Type B pancreatic cell (in vitro differentiated cells): Measurements from ENCODE around the gene RAB30. TPM values are rescaled to one million over a fixed set of nuclear protein-coding genes. Genes with fewer than 3 reads are reported as not detected.

Experiments
- DNase-seq: peaks from one replicate; pipeline ENCODE4 v3.0.0; 2021; ENCODE audit warnings: mixed read lengths; ENCODE audit not compliant: unreplicated experiment; ENCODE audit errors: extremely low spot score
- H3K27ac Mint-ChIP-seq: 2 replicates; pipeline ENCODE4 v1.8.0; 2021; ENCODE audit warnings: mild to moderate bottlenecking, mixed read lengths
- H3K27me3 Mint-ChIP-seq: 2 replicates; pipeline ENCODE4 v1.8.0; 2021; ENCODE audit warnings: mixed read lengths
- H3K36me3 Mint-ChIP-seq: 2 replicates; pipeline ENCODE4 v1.8.0; 2021; ENCODE audit warnings: mixed read lengths
- H3K4me1 Mint-ChIP-seq: one replicate; pipeline ENCODE4 v1.8.0; 2021; ENCODE audit warnings: mixed read lengths; ENCODE audit not compliant: unreplicated experiment
- H3K4me3 Mint-ChIP-seq: 2 replicates; pipeline ENCODE4 v1.8.0; 2021; ENCODE audit warnings: mild to moderate bottlenecking, mixed read lengths
- H3K9me3 Mint-ChIP-seq: 2 replicates; pipeline ENCODE4 v1.8.0; 2021; ENCODE audit warnings: mixed read lengths
- CTCF ChIP-seq: fragments of 200-600 bp; sonication (generic); conservative IDR thresholded peaks from 2 replicates; pipeline ENCODE4 v1.5.0; 2021; ENCODE audit warnings: antibody characterized with exemption, mild to moderate bottlenecking
- total RNA-seq: library from RNA; stranded (reverse); gene quantifications from 2 replicates; pipeline ENCODE4 v1.2.1, GENCODE V29; 2021; ENCODE audit warnings: low replicate concordance

RAB30 gene
- total RNA-seq, 1 donor from 2014 or later = 13.8 TPM

DNA sequence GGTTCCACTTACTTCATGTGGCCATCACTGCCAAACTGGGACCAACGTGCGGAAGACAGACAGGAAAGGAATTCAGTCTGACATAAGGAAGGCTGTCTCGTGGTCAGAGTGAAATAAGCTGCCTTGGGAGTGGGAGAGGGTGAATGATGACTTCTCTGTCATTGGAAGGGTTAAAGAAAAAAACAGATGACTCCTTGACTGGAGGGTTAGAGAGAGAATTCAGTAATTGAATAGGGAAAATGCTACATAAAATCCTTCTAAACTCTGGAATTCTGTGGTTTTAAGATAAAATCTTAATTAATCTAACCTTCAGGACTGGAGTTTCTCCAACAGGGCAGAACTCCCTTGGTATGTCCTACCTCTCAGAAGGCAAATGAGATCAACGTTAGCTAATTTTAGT is 33.8 kb downstream of the RAB30 start:
- no peak for DNase-seq
- Mint-ChIP-seq H3K27ac (no peak overlapping the region), H3K4me3 (no peak overlapping the region), H3K9me3 (peaks cover 4% of the 10 kb centered on the region), H3K36me3 (no peaks in the 10 kb centered on the region), H3K27me3 (no peaks in the 10 kb centered on the region), H3K4me1 (peaks cover 43% of the 10 kb centered on the region)
- no peak for TF ChIP-seq CTCF

- Mint-ChIP-seq H3K4me3 (peak overlapping the region; percentile 2), H3K27me3 (no peaks in the 10 kb centered on the region), H3K4me1 (peaks cover 43% of the 10 kb centered on the region), H3K9me3 (peaks cover 4% of the 10 kb centered on the region), H3K27ac (no peak overlapping the region), H3K36me3 (no peaks in the 10 kb centered on the region)
- TF ChIP-seq CTCF = no peak
- no peak for DNase-seq
These were observed 35.0 kb downstream of the RAB30 start for GRCh38 chr11:83036701-83037100.

DNA sequence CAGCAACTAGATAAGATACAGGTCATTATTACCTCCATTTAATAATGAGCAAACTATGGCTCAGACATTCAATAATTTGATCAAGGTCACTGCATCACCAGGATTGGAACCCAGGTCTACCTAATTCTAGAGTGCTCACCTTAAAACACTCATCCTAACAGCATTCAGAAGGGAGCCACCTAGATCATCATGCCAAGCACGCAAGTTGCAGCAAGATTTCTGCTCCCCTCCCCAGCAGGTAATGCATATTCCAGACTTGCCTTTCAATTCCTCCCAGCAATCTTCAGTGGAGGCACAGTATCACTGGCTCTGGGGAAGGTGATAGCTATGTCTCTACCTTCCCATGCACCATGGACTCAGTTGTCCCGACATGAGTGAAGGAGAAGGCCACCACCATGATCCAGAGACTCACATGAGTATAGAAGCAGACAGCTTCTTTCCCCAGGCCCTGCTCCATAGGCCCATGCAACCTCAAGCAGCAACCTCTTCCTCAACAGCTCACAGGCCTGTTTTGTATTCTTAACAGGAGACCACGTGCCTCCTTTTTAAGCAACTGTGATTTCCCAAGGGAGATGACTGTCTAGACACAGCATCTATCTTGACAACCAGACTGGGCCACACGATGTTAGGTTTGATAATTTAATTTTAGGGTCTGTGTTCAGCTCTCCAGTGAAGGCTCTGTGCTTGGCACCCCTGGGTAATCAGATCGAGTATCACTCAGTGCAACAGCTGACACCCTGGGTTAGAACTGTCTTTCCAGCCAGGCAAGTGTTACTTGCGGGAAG is 36.4 kb downstream of the RAB30 start:
- H3K27me3 Mint-ChIP-seq = no peaks in the 10 kb centered on the region
- no peak for DNase-seq
- H3K36me3 Mint-ChIP-seq = peaks cover 4% of the 10 kb centered on the region
- peaks cover 39% of the 10 kb centered on the region for H3K4me1 Mint-ChIP-seq
- no peak overlapping the region for H3K4me3 Mint-ChIP-seq
- no peak for TF ChIP-seq CTCF
- H3K9me3 Mint-ChIP-seq = peaks cover 4% of the 10 kb centered on the region
- no peak overlapping the region for H3K27ac Mint-ChIP-seq

DNA sequence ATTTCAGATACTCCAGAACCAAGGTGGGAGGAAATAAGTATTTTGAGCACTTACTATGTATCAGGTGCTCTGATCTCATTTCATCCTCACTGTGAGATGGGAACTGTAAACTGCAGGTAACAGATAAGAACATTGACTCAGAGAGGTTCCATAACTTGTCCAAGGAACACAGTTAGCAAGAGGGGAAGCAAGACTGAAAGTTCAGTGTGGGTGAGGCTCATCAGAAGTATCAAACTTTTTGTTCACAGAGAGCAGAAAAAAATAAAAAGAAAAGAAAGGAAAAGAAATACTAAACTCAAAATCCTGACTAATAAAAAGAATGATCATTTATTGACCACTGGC is 37.1 kb downstream of the RAB30 start:
- H3K36me3 Mint-ChIP-seq = peaks cover 4% of the 10 kb centered on the region
- H3K27me3 Mint-ChIP-seq = no peaks in the 10 kb centered on the region
- no peak for DNase-seq
- H3K4me1 Mint-ChIP-seq = peaks cover 35% of the 10 kb centered on the region
- TF ChIP-seq CTCF = no peak
- peak overlapping the region; percentile 69 for H3K27ac Mint-ChIP-seq
- H3K4me3 Mint-ChIP-seq = peak overlapping the region; percentile 76
- peaks cover 4% of the 10 kb centered on the region for H3K9me3 Mint-ChIP-seq

DNA sequence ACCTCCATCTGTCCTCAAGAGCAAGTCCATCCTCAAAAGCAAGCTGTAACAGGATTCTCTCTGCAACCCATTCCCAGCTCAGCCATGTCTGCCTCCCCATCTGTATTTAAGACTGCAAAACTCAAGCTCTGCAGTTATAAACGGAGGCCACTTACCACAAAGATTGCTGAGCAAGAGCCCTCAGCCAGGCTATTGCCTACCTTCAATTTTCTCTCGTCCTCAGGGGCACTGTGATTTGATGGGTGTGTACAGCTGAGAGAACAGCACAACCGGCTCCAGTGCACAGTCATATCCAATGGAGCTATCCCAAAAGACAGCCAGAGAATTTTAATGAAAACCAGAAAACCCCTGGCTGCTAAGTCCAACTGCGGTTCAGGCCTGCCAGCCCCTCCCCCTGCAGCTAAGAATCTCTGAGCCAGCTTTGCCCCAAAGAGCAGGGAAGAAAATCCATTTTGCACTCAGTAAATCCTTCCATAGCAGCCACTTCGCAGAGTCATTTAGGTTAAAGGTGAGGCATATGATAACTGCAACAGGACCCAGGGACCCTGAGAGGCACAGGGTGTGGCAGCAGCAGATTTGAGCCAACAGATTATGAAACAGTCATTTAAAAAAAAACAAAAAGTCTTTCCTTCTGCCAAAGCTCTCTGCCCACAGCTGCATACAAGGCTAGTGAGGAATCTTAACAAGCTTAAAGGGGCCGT is 37.6 kb downstream of the RAB30 start:
- no peak for TF ChIP-seq CTCF
- Mint-ChIP-seq H3K4me3 (peak overlapping the region; percentile 76), H3K27me3 (no peaks in the 10 kb centered on the region), H3K4me1 (peaks cover 35% of the 10 kb centered on the region), H3K9me3 (peaks cover 4% of the 10 kb centered on the region), H3K36me3 (peaks cover 4% of the 10 kb centered on the region), H3K27ac (peak overlapping the region; percentile 69)
- DNase-seq = no peak
